ENCODE measurements around the gene SPDYE18.
"Not testable (repeated sequence)": the region's sequence is repeated elsewhere in the genome, so short reads cannot be mapped to it uniquely, and the experiment has no call there.

GRCh38 chr7:77108362-77108761, 46.0 kb upstream of the SPDYE18 start:
- not testable (repeated sequence) for TF ChIP-seq CTCF (IDR thresholded peaks at IDR 0.05; ENCODE audit: low read depth, low read length, missing input control); FOXA2 (IDR thresholded peaks at IDR 0.05); YY1 (IDR thresholded peaks at IDR 0.05); JUND (IDR thresholded peaks at IDR 0.05); GABPA (IDR thresholded peaks at IDR 0.05 in 1 of 2, conservative IDR thresholded peaks at IDR 0.05 in 1 of 2); ATF3 (IDR thresholded peaks at IDR 0.05); MAX (IDR thresholded peaks at IDR 0.05); RAD21 (IDR thresholded peaks at IDR 0.05); HNF4G (IDR thresholded peaks at IDR 0.05); SP1 (IDR thresholded peaks at IDR 0.05); ZBTB33 (IDR thresholded peaks at IDR 0.05); RXRA (IDR thresholded peaks at IDR 0.05); REST (IDR thresholded peaks at IDR 0.05); EGR1 (IDR thresholded peaks at IDR 0.05; ENCODE audit: low read depth in 2 of 2)
